ENCODE data around the gene PLA1A.

- TF ChIP-seq CTCF (IDR thresholded peaks at IDR 0.05): no peak
- no peak for TF ChIP-seq POLR2A (IDR thresholded peaks at IDR 0.05)
Observed at GRCh38 chr3:119616056-119616455, 18.4 kb downstream of the PLA1A start.
